22Rv1 (cell line): ENCODE measurements around the gene RXFP2.

Experiments
- H3K27ac ChIP-seq: fragments of 450-650 bp; 2 replicates; pipeline ENCODE4 v1.5.1; 2017
- ZFX ChIP-seq: fragments of 450-650 bp; IDR thresholded peaks from 2 replicates; pipeline ENCODE4 v1.6.1; 2017; ENCODE audit warnings: antibody characterized with exemption, borderline replicate concordance
- TF ChIP-seq, protein P1 (sequence below): fragments of 450-650 bp; IDR thresholded peaks from 2 replicates; pipeline ENCODE4 v1.5.1; 2017; ENCODE audit warnings: mild to moderate bottlenecking

Gene RXFP2, protein sequence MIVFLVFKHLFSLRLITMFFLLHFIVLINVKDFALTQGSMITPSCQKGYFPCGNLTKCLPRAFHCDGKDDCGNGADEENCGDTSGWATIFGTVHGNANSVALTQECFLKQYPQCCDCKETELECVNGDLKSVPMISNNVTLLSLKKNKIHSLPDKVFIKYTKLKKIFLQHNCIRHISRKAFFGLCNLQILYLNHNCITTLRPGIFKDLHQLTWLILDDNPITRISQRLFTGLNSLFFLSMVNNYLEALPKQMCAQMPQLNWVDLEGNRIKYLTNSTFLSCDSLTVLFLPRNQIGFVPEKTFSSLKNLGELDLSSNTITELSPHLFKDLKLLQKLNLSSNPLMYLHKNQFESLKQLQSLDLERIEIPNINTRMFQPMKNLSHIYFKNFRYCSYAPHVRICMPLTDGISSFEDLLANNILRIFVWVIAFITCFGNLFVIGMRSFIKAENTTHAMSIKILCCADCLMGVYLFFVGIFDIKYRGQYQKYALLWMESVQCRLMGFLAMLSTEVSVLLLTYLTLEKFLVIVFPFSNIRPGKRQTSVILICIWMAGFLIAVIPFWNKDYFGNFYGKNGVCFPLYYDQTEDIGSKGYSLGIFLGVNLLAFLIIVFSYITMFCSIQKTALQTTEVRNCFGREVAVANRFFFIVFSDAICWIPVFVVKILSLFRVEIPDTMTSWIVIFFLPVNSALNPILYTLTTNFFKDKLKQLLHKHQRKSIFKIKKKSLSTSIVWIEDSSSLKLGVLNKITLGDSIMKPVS

DNA sequence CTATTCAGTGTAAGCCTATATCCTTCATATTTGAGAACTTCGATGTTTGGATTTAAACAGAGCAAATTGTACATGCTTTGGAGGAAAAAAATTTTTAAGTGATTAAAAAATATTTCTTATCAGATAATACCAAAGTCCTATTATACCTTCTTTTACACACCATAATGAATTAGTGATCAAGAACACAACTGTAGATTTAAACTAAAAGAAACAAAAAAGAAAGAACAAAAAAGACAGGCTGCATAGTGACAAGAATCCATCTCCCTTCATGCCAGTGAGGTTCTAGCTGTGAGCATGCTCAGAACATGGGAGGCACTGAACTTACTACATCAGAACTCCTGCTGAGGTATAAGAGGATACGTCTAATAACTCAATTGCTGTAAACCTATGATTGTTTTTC, at the start of gene RXFP2:
TSS of gene RXFP2 (plus strand) at position 301 of the 400 bp plus-strand sequence. CDS start at position 388, 87 bp downstream.
- no peak within 1 kb of the TSS for H3K27ac ChIP-seq
- TF ChIP-seq ZFX: no peak
- TF ChIP-seq, protein P1, sequence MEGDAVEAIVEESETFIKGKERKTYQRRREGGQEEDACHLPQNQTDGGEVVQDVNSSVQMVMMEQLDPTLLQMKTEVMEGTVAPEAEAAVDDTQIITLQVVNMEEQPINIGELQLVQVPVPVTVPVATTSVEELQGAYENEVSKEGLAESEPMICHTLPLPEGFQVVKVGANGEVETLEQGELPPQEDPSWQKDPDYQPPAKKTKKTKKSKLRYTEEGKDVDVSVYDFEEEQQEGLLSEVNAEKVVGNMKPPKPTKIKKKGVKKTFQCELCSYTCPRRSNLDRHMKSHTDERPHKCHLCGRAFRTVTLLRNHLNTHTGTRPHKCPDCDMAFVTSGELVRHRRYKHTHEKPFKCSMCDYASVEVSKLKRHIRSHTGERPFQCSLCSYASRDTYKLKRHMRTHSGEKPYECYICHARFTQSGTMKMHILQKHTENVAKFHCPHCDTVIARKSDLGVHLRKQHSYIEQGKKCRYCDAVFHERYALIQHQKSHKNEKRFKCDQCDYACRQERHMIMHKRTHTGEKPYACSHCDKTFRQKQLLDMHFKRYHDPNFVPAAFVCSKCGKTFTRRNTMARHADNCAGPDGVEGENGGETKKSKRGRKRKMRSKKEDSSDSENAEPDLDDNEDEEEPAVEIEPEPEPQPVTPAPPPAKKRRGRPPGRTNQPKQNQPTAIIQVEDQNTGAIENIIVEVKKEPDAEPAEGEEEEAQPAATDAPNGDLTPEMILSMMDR: no peak

DNA sequence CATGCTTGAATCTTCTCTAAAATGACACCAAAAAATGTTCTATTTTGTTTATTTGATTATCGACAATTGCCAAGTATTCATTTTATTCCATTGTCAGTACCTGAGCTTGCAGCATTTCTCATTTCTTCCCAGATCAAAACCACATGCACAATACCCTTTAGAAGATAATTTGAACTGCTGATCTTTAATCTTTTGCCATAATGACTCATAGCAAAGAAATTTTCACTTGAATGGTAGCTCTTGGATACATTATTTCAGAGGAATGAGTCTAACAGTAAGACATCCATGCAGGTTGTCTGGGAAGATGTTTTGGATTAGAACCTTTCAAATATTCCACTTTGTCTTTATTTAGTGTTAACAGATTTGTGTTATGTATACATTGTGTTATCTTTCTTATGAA, 42.0 kb upstream of the RXFP2 start:
- TF ChIP-seq, protein P1: no peak
- TF ChIP-seq ZFX: no peak
- H3K27ac ChIP-seq: no peak overlapping the region

DNA sequence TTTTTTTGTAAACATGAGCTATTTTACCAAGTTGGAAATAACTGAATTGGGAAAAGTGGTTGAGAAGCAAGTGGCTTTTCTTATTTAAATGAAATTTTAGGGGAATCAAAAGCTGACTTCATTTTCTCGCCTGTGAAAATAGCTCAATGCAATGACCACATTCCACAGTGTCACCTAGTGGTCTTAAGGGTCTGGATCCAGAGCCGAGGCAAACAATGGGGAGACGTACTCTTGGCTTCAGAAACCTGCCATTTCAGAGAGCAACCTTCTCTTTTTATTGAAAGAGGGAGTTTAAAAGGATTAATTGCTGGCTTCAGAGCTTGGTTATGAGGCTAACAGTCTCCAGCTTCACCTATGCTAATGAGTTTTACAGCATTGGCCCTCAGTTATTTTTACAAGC, 39.7 kb upstream of the RXFP2 start:
- no peak overlapping the region for H3K27ac ChIP-seq
- TF ChIP-seq ZFX: no peak
- TF ChIP-seq, protein P1: no peak

DNA sequence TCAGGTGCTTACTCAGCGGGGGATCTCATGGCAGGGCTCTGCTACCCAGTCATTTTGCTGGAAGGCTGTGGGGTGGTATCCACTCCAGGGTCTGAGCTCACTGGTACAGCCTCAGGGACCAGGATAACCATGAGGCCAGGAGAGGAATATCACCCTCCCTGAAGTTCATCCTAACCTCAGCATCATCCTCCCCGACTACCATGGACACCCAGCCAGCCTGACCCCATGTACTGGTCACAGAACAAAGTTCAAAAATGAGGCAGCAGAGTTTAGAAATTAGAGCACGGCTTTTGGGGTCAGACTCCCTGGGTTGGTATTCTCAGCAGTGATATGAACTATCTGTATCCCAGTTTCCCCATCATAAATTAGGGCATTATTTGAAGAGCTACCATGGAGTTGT, 35.5 kb upstream of the RXFP2 start:
- H3K27ac ChIP-seq: no peak overlapping the region
- TF ChIP-seq, protein P1: no peak

- TF ChIP-seq, protein P1: no peak
- no peak for TF ChIP-seq ZFX
- H3K27ac ChIP-seq: no peak overlapping the region
Measured at GRCh38 chr13:31706105-31706504, 33.2 kb upstream of the RXFP2 start.

DNA sequence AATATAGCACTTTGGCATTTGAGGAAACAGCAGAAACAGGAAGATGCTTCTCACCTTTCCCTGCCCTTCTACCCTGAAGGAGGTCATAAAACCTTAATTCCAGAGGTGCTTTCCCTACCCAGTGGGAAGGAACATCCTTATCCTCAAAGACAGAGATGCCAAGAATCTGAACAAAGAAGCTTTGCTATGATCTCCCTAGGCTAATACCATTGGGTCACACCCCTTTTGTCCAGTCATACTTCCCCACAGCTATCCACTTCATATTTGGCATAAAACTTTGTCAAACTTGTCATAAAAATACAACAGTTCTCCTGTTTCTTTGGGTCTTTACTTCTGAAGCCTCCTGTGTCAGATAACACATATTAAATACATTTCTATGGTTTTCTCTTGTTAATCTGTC, 21.7 kb upstream of the RXFP2 start:
- no peak overlapping the region for H3K27ac ChIP-seq
- no peak for TF ChIP-seq ZFX
- TF ChIP-seq, protein P1: no peak

GRCh38 chr13:31719214-31719613, 20.1 kb upstream of the RXFP2 start:
- no peak for TF ChIP-seq ZFX
- TF ChIP-seq, protein P1: no peak
- H3K27ac ChIP-seq: no peak overlapping the region
